H1 (cell line): ENCODE results near the gene IL16. TPM values are rescaled to one million over a fixed set of nuclear protein-coding genes. Genes with fewer than 3 reads are reported as not detected.
A peak's percentile ranks its signal among the peaks of the same experiment; 100 is the strongest.

Experiments used
- CTCF ChIA-PET: fragments of 300-600 bp; sonication (Branson Sonifier 250); formaldehyde crosslinking; loops from one replicate; lab custom pipeline; 2021; ENCODE audit not compliant: partially characterized antibody; lab: Charles Lee
- POLR2A ChIA-PET: fragments of 300-600 bp; sonication (Branson Sonifier 250); formaldehyde crosslinking; loops from one replicate; lab custom pipeline; 2021; ENCODE audit warnings: inconsistent platforms; ENCODE audit not compliant: partially characterized antibody; lab: Charles Lee
- DNase-seq, 2 experiments: peaks; one replicate each; pipeline versions ENCODE4 v3.0.0 to v3.0.0-alpha.2; 2010 to 2022; ENCODE audit warnings: low spot score in 2 of 2, low read depth in 1 of 2, mixed read lengths in 1 of 2
- FAIRE-seq: peaks from 2 replicates; lab custom pipeline; 2011; peaks lifted over from hg19 to GRCh38; lab: Jason Lieb, UNC
- H2AFZ ChIP-seq: 2 replicates; pipeline ENCODE4 v1.8.1; 2012; ENCODE audit warnings: low read length, inconsistent platforms
- H2AK5ac ChIP-seq: 2 replicates; pipeline ENCODE4 v1.6.1; 2013; ENCODE audit warnings: low read depth, low read length
- H2BK120ac ChIP-seq: replicated peaks from 2 replicates; pipeline ENCODE3; 2013; ENCODE audit warnings: low read depth, low read length, inconsistent platforms
- H2BK12ac ChIP-seq: 2 replicates; pipeline ENCODE4 v1.6.1; 2013; ENCODE audit warnings: low read depth, low read length
- H2BK15ac ChIP-seq: 2 replicates; pipeline ENCODE4 v1.6.1; 2013; ENCODE audit warnings: low read length
- H2BK20ac ChIP-seq: 2 replicates; pipeline ENCODE4 v1.6.1; 2013; ENCODE audit warnings: low read length
- H2BK5ac ChIP-seq: 2 replicates; pipeline ENCODE4 v1.6.1; 2013; ENCODE audit warnings: low read depth, low read length
- H3K14ac ChIP-seq: 2 replicates; pipeline ENCODE4 v1.6.1; 2013; ENCODE audit warnings: inconsistent platforms; ENCODE audit not compliant: insufficient read length
- H3K18ac ChIP-seq: 2 replicates; pipeline ENCODE4 v1.6.1; 2013; ENCODE audit warnings: low read length; ENCODE audit errors: extremely low read depth
- H3K23ac ChIP-seq: 2 replicates; pipeline ENCODE4 v1.6.1; 2013; ENCODE audit warnings: inconsistent platforms; ENCODE audit not compliant: insufficient read length
- H3K23me2 ChIP-seq: 2 replicates; pipeline ENCODE4 v1.6.1; 2013; ENCODE audit warnings: low read depth, low read length
- H3K27ac ChIP-seq: 2 replicates; pipeline ENCODE4 v1.6.1; 2011; ENCODE audit warnings: low read depth, low read length, inconsistent platforms
- H3K27me3 ChIP-seq, 4 experiments: replicated peaks in 1 of 4; 1 replicate in 1 of 4; 2 replicates in 3 of 4; pipeline versions ENCODE4 v1.6.1 to v1.8.1; 2011 to 2013; ENCODE audit warnings: low read length in 3 of 4, mild to moderate bottlenecking in 3 of 4, inconsistent platforms in 2 of 4, mixed read lengths in 2 of 4, moderate library complexity in 1 of 4; ENCODE audit not compliant: control insufficient read depth in 3 of 4, insufficient read depth in 3 of 4; ENCODE audit errors: extremely low read depth in 1 of 4
- H3K36me3 ChIP-seq, 4 experiments: 2 replicates each; pipeline versions ENCODE4 v1.6.1 to v1.8.1; 2011 to 2013; ENCODE audit warnings: mild to moderate bottlenecking in 4 of 4, low read length in 3 of 4, moderate library complexity in 2 of 4, control low read depth in 1 of 4, inconsistent platforms in 1 of 4; ENCODE audit not compliant: insufficient read depth in 4 of 4, control insufficient read depth in 2 of 4
- H3K4ac ChIP-seq: replicated peaks from 2 replicates; pipeline ENCODE3; 2013; ENCODE audit warnings: low read length, low read depth, mixed read lengths, inconsistent platforms; ENCODE audit not compliant: insufficient read length
- H3K4me1 ChIP-seq, 4 experiments: replicated peaks in 1 of 4; 1 replicate in 1 of 4; 2 replicates in 3 of 4; pipeline versions ENCODE4 v1.6.1 to v1.8.1; 2011 to 2013; ENCODE audit warnings: low read length in 3 of 4, inconsistent platforms in 2 of 4, mixed read lengths in 1 of 4; ENCODE audit not compliant: insufficient read depth in 4 of 4, control insufficient read depth in 3 of 4
- H3K4me2 ChIP-seq, 2 experiments: 2 replicates each; pipeline versions ENCODE4 v1.6.1 to v1.8.1; 2011 to 2013; ENCODE audit warnings: low read depth in 2 of 2, low read length in 2 of 2, control low read depth in 1 of 2, inconsistent platforms in 1 of 2, mild to moderate bottlenecking in 1 of 2; ENCODE audit not compliant: insufficient read depth in 1 of 2
- H3K4me3 ChIP-seq, 4 experiments: fragments of 200-600, 300-600 bp in 1 of 4; sonication (generic), shearing (Covaris generic), sonication (Bioruptor Twin) in 1 of 4; 2 replicates each; pipeline versions ENCODE4 v1.5.1 to v1.8.1; 2011 to 2016; ENCODE audit warnings: low read length in 4 of 4, low read depth in 3 of 4, control low read depth in 2 of 4, inconsistent platforms in 2 of 4, mild to moderate bottlenecking in 2 of 4, mixed read lengths in 1 of 4, moderate library complexity in 1 of 4; ENCODE audit not compliant: insufficient read depth in 2 of 4; ENCODE audit errors: extremely low read depth in 1 of 4
- H3K56ac ChIP-seq: replicated peaks from 2 replicates; pipeline ENCODE3; 2013; ENCODE audit warnings: low read depth, mild to moderate bottlenecking, mixed read lengths, low read length, inconsistent platforms; ENCODE audit not compliant: insufficient read length
- H3K79me1 ChIP-seq: 2 replicates; pipeline ENCODE4 v1.6.1; 2013; ENCODE audit warnings: low read depth, low read length, control low read depth
- H3K79me2 ChIP-seq, 2 experiments: 2 replicates each; pipeline versions ENCODE4 v1.6.1 to v1.8.1; 2012 to 2013; ENCODE audit warnings: low read length in 2 of 2, mild to moderate bottlenecking in 2 of 2, inconsistent platforms in 1 of 2; ENCODE audit not compliant: insufficient read depth in 2 of 2, control insufficient read depth in 1 of 2
- H3K9ac ChIP-seq, 4 experiments: replicated peaks in 1 of 4; 1 replicate in 1 of 4; 2 replicates in 3 of 4; pipeline versions ENCODE4 v1.6.1 to v1.8.1; 2011 to 2013; ENCODE audit warnings: low read depth in 3 of 4, low read length in 3 of 4, control low read depth in 2 of 4, mild to moderate bottlenecking in 2 of 4, moderate library complexity in 2 of 4, inconsistent platforms in 1 of 4; ENCODE audit errors: extremely low read depth in 1 of 4
- H3K9me3 ChIP-seq, 2 experiments: 2 replicates each; pipeline versions ENCODE4 v1.6.1 to v1.8.1; 2012 to 2013; ENCODE audit warnings: mild to moderate bottlenecking in 2 of 2, moderate library complexity in 2 of 2, control low read depth in 1 of 2, inconsistent platforms in 1 of 2, low read depth in 1 of 2, low read length in 1 of 2, mixed read lengths in 1 of 2; ENCODE audit not compliant: insufficient read depth in 2 of 2
- H4K20me1 ChIP-seq, 2 experiments: replicated peaks in 1 of 2; 2 replicates each; pipeline versions ENCODE3 to v1.8.1; 2011 to 2013; ENCODE audit warnings: inconsistent platforms in 2 of 2, low read length in 2 of 2, mild to moderate bottlenecking in 1 of 2; ENCODE audit not compliant: insufficient read depth in 2 of 2, control insufficient read depth in 1 of 2
- H4K5ac ChIP-seq: 2 replicates; pipeline ENCODE4 v1.6.1; 2013; ENCODE audit warnings: low read length, low read depth, mixed read lengths, inconsistent platforms; ENCODE audit not compliant: insufficient read length
- H4K8ac ChIP-seq: 2 replicates; pipeline ENCODE4 v1.8.0; 2013; ENCODE audit warnings: mild to moderate bottlenecking, moderate library complexity, low read length, inconsistent platforms; ENCODE audit not compliant: insufficient read depth; ENCODE audit errors: extremely low read depth
- H4K91ac ChIP-seq: replicated peaks from 2 replicates; pipeline ENCODE3; 2013; ENCODE audit warnings: low read length, mixed read lengths, inconsistent platforms; ENCODE audit not compliant: insufficient read length
- ATF2 ChIP-seq: IDR thresholded peaks from 2 replicates; pipeline ENCODE4 v1.6.1; 2012; ENCODE audit warnings: low read length, inconsistent platforms
- BACH1 ChIP-seq: IDR thresholded peaks from 2 replicates; pipeline ENCODE4 v1.6.1; 2012; ENCODE audit warnings: low read length, improper control_type of control experiment
- BCL11A ChIP-seq, 2 experiments: IDR thresholded peaks; one replicate each; pipeline ENCODE4 v1.6.1; 2011; ENCODE audit warnings: low read depth in 2 of 2, low read length in 2 of 2, mild to moderate bottlenecking in 2 of 2
- CBX8 ChIP-seq: fragments of 300-800, 300-1000 bp; sonication (generic); IDR thresholded peaks from 2 replicates; pipeline ENCODE4 v1.7.1; 2016; ENCODE audit warnings: low read depth, low read length, borderline replicate concordance
- CEBPB ChIP-seq: IDR thresholded peaks from 2 replicates; pipeline ENCODE4 v1.6.1; 2012; ENCODE audit warnings: low read depth, low read length
- CHD1 ChIP-seq: IDR thresholded peaks from 2 replicates; pipeline ENCODE4 v1.6.1; 2012; ENCODE audit warnings: low read depth, low read length, improper control_type of control experiment
- KDM1A ChIP-seq: fragments of 200-600, 300-600 bp; sonication (generic); IDR thresholded peaks from 2 replicates; pipeline ENCODE4 v1.7.1; 2016; ENCODE audit warnings: mild to moderate bottlenecking, low read length, borderline replicate concordance
- RAD21 ChIP-seq, 2 experiments: IDR thresholded peaks in 1 of 2; conservative IDR thresholded peaks in 1 of 2; 2 replicates each; pipeline ENCODE4 v1.6.1; 2011; ENCODE audit warnings: low read depth in 2 of 2, low read length in 2 of 2, improper control_type of control experiment in 1 of 2, inconsistent platforms in 1 of 2, mild to moderate bottlenecking in 1 of 2, moderate library complexity in 1 of 2
- SIRT6 ChIP-seq: IDR thresholded peaks from one replicate; pipeline ENCODE4 v1.7.1; 2012; ENCODE audit warnings: low read length, inconsistent platforms
- TAF1 ChIP-seq: IDR thresholded peaks from 2 replicates; pipeline ENCODE4 v1.6.1; 2011; ENCODE audit warnings: mild to moderate bottlenecking, low read depth, low read length
- TBP ChIP-seq: IDR thresholded peaks from 2 replicates; pipeline ENCODE4 v1.6.1; 2011; ENCODE audit warnings: low read depth, low read length, improper control_type of control experiment
- YY1 ChIP-seq: IDR thresholded peaks from 2 replicates; pipeline ENCODE4 v1.6.1; 2011; ENCODE audit warnings: low read depth, mild to moderate bottlenecking, low read length
- WGBS, 2 experiments: shearing (Covaris generic) in 1 of 2; methylation state at CpG; one replicate each; pipeline versions ENCODE4 v1.1.6 to v1.1.7; 2013 to 2015; ENCODE audit warnings: low lambda C conversion rate in 2 of 2, mixed read lengths in 2 of 2, inconsistent platforms in 1 of 2, low coverage in 1 of 2, missing lambda C conversion rate in 1 of 2; ENCODE audit not compliant: insufficient replicate concordance in 2 of 2, insufficient coverage in 1 of 2, insufficient read length in 1 of 2; ENCODE audit errors: extremely low coverage in 1 of 2, missing lambda C conversion rate in 1 of 2; 5-methylcytosine and 5-hydroxymethylcytosine counted together
- polyA plus RNA-seq, 7 experiments: library from polyadenylated mRNA; depleted of rRNA in 3 of 7; stranded (reverse) in 5 of 7; unstranded in 2 of 7; fragments of >200 nt in 5 of 7; fragments of 200-250 nt in 2 of 7; gene quantifications; 1 replicate in 5 of 7; 2 replicates in 1 of 7; 4 replicates in 1 of 7; pipeline versions ENCODE4 v1.2.1 to v1.2.3, GENCODE V29; 2011 to 2013; ENCODE audit warnings: missing spikeins in 2 of 7, mixed read lengths in 2 of 7
- total RNA-seq: library from RNA; stranded (reverse); fragmentation: NEBNext Ultra II Directional; extraction: Animal tissue kit (Norgen Biotek cat#: 25700); gene quantifications from 2 replicates; pipeline ENCODE4 v1.2.1, GENCODE V29; 2021
- TF ChIP-seq, protein P1 (sequence below): IDR thresholded peaks from 2 replicates; pipeline ENCODE4 v1.6.1; 2011; ENCODE audit warnings: low read depth, mild to moderate bottlenecking, low read length; ENCODE audit not compliant: insufficient read depth

IL16 gene
- total and polyA plus RNA-seq, 2 of the 8 experiments (the other 6 are each of a cell fraction or from before 2014, with no cell fraction given) = 0.03 to 0.09 TPM

- no peaks in the 10 kb centered on the region for H3K79me1 ChIP-seq
- H3K9me3 ChIP-seq = no peaks in the 10 kb centered on the region
- H3K56ac ChIP-seq = no peak overlapping the region
- no peak overlapping the region for H2AFZ ChIP-seq
- no peaks in the 10 kb centered on the region for H3K4me1 ChIP-seq
- no peaks in the 10 kb centered on the region for H3K79me2 ChIP-seq
- no peak overlapping the region for H3K18ac ChIP-seq
- H3K9ac ChIP-seq = no peak overlapping the region
- no peaks in the 10 kb centered on the region for H4K20me1 ChIP-seq
- no peak overlapping the region for H2BK12ac ChIP-seq
- no peak overlapping the region for H2BK120ac ChIP-seq
- ChIA-PET CTCF (interaction anchor here (1.1 to 1.6 kb wide), 2 partner anchors 18 to 71 kb away, joined by 5 to 8 read pairs; no protein-coding TSS in a partner anchor), POLR2A (no interaction called here)
- H3K27me3 ChIP-seq = no peaks in the 10 kb centered on the region
- H3K36me3 ChIP-seq = no peaks in the 10 kb centered on the region
- no peak overlapping the region for H2BK20ac ChIP-seq
- H3K23ac ChIP-seq = no peak overlapping the region
- DNase-seq (peak in 1 of 2 experiments; percentile 16), FAIRE-seq (no peak)
- H3K4ac ChIP-seq = no peak overlapping the region
- no peak overlapping the region for H2AK5ac ChIP-seq
- WGBS, 2 experiments = 93% methylated on average over 5 of the region's 5 CpGs; no CpG with 5 or more reads in 1 of the 2 experiments
- H3K27ac ChIP-seq = no peak overlapping the region
- H4K91ac ChIP-seq = no peak overlapping the region
- no peak overlapping the region for H4K5ac ChIP-seq
- no peak overlapping the region for H3K14ac ChIP-seq
- H2BK5ac ChIP-seq = no peak overlapping the region
- H2BK15ac ChIP-seq = no peak overlapping the region
- no peaks in the 10 kb centered on the region for H3K23me2 ChIP-seq
- H3K4me2 ChIP-seq = no peak overlapping the region
- no peak overlapping the region for H3K4me3 ChIP-seq
- H4K8ac ChIP-seq = no peak overlapping the region
- no peak for TF ChIP-seq RAD21 (IDR thresholded peaks at IDR 0.05 in 1 of 2, conservative IDR thresholded peaks at IDR 0.05 in 1 of 2; ENCODE audit: low read depth in 2 of 2, low read length in 2 of 2)
- no peak for TF ChIP-seq TBP
- TF ChIP-seq TAF1 = no peak
- no peak for TF ChIP-seq ATF2
- TF ChIP-seq BCL11A (IDR thresholded peaks at IDR 0.05; ENCODE audit: low read depth in 2 of 2, low read length in 2 of 2) = no peak
- no peak for TF ChIP-seq CBX8
- no peak for TF ChIP-seq YY1
- TF ChIP-seq CEBPB = no peak
- TF ChIP-seq CHD1 = no peak
- TF ChIP-seq, protein P1, sequence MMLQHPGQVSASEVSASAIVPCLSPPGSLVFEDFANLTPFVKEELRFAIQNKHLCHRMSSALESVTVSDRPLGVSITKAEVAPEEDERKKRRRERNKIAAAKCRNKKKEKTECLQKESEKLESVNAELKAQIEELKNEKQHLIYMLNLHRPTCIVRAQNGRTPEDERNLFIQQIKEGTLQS = no peak
- TF ChIP-seq SIRT6 = no peak
- no peak for TF ChIP-seq KDM1A
- no peak for TF ChIP-seq BACH1
These were observed 142.6 kb downstream of the IL16 start for GRCh38 chr15:81339321-81339720.
